Measurements from ENCODE around the gene FAM78B. TPM values are rescaled to one million over a fixed set of nuclear protein-coding genes. Genes with fewer than 3 reads are reported as not detected.

FAM78B gene
- total RNA-seq, 1 experiment from 2014 or later, result 0.26 TPM

- Histone ChIP-seq H3K27ac (ENCODE audit: low read length) (no peak overlapping the region), H3K4me2 (ENCODE audit: low read length) (no peak overlapping the region), H3K36me3 (ENCODE audit: low read depth, low read length) (no peaks in the 10 kb centered on the region), H3F3A (ENCODE audit: low read length, unreplicated experiment) (no peaks in the 10 kb centered on the region), H3K79me2 (ENCODE audit: low read length) (no peaks in the 10 kb centered on the region), H3K9me3 (ENCODE audit: low read length) (no peaks in the 10 kb centered on the region), H4K20me1 (ENCODE audit: low read length) (no peaks in the 10 kb centered on the region), H3K9me2 (replicated peaks; ENCODE audit: low read length) (no peaks in the 10 kb centered on the region), H3K4me1 (ENCODE audit: insufficient read depth, low read length) (no peaks in the 10 kb centered on the region), H3K4me3 (ENCODE audit: low read length) (no peak overlapping the region), H3K27me3 (ENCODE audit: low read length) (no peaks in the 10 kb centered on the region; the same call in 1 of the 2 replicates), H3K9ac (ENCODE audit: low read length) (no peak overlapping the region), H2AFZ (ENCODE audit: low read length) (no peak overlapping the region)
- no peak for ATAC-seq
- DNase-seq, result no peak
- POLR2A ChIA-PET (ENCODE audit: unreplicated experiment), result no interaction called here
- no peak for TF ChIP-seq EZH2 (IDR thresholded peaks at IDR 0.05; ENCODE audit: low read length, unreplicated experiment)
- TF ChIP-seq, protein P1, sequence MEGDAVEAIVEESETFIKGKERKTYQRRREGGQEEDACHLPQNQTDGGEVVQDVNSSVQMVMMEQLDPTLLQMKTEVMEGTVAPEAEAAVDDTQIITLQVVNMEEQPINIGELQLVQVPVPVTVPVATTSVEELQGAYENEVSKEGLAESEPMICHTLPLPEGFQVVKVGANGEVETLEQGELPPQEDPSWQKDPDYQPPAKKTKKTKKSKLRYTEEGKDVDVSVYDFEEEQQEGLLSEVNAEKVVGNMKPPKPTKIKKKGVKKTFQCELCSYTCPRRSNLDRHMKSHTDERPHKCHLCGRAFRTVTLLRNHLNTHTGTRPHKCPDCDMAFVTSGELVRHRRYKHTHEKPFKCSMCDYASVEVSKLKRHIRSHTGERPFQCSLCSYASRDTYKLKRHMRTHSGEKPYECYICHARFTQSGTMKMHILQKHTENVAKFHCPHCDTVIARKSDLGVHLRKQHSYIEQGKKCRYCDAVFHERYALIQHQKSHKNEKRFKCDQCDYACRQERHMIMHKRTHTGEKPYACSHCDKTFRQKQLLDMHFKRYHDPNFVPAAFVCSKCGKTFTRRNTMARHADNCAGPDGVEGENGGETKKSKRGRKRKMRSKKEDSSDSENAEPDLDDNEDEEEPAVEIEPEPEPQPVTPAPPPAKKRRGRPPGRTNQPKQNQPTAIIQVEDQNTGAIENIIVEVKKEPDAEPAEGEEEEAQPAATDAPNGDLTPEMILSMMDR (conservative IDR thresholded peaks at IDR 0.05; ENCODE audit: low read depth, low read length), result no peak
- TF ChIP-seq EZH2phosphoT487 (IDR thresholded peaks at IDR 0.05; ENCODE audit: borderline replicate concordance, low read length), result no peak
- no TSS peak for BruUV-seq (replicated peaks)
- CTCF ChIA-PET, result no interaction called here
- intact Hi-C loops (cut with micrococcal nuclease), result no loop called here
Observed at GRCh38 chr1:166026143-166026542, 140.7 kb downstream of the FAM78B start.

- DNase-seq (no peak), ATAC-seq (no peak)
- Histone ChIP-seq H2AFZ (ENCODE audit: low read length) (no peak overlapping the region), H3K4me3 (ENCODE audit: low read length) (no peak overlapping the region), H3K79me2 (ENCODE audit: low read length) (no peaks in the 10 kb centered on the region), H3K9me3 (ENCODE audit: low read length) (no peaks in the 10 kb centered on the region), H3K4me2 (ENCODE audit: low read length) (no peak overlapping the region), H3K9ac (ENCODE audit: low read length) (no peak overlapping the region), H3K36me3 (ENCODE audit: low read depth, low read length) (no peaks in the 10 kb centered on the region), H4K20me1 (ENCODE audit: low read length) (no peaks in the 10 kb centered on the region), H3K9me2 (replicated peaks; ENCODE audit: low read length) (no peaks in the 10 kb centered on the region), H3F3A (ENCODE audit: low read length, unreplicated experiment) (no peaks in the 10 kb centered on the region), H3K27me3 (ENCODE audit: low read length) (peaks cover 15% of the 10 kb centered on the region), H3K27ac (ENCODE audit: low read length) (no peak overlapping the region), H3K4me1 (ENCODE audit: insufficient read depth, low read length) (no peaks in the 10 kb centered on the region)
- intact Hi-C loops (cut with micrococcal nuclease), result no loop called here
- TF ChIP-seq, protein P1 (conservative IDR thresholded peaks at IDR 0.05; ENCODE audit: low read depth, low read length), result no peak
- TF ChIP-seq EZH2phosphoT487 (IDR thresholded peaks at IDR 0.05; ENCODE audit: borderline replicate concordance, low read length) (no peak), EZH2 (IDR thresholded peaks at IDR 0.05; ENCODE audit: low read length, unreplicated experiment) (no peak)
- ChIA-PET POLR2A (ENCODE audit: unreplicated experiment) (no interaction called here), CTCF (no interaction called here)
- BruUV-seq (replicated peaks), result no TSS peak
Observed at GRCh38 chr1:166020210-166020609, 146.6 kb downstream of the FAM78B start.

Small RNA genes within 50 kb of the gene (microRNA-seq; reads per million reads assigned to microRNA genes)
- not detected for gene MIR921 (ENCODE audit: unreplicated experiment)
